GM12874 (cell line): ENCODE results near the gene FBN3.

Experiments used
- TF ChIP-seq, protein P1 (sequence below): IDR thresholded peaks from 2 replicates; pipeline ENCODE4 v1.5.1; 2011; ENCODE audit warnings: low read depth, mild to moderate bottlenecking, control low read depth, low read length, moderate library complexity; ENCODE audit not compliant: insufficient read depth

The FBN3 gene

DNA sequence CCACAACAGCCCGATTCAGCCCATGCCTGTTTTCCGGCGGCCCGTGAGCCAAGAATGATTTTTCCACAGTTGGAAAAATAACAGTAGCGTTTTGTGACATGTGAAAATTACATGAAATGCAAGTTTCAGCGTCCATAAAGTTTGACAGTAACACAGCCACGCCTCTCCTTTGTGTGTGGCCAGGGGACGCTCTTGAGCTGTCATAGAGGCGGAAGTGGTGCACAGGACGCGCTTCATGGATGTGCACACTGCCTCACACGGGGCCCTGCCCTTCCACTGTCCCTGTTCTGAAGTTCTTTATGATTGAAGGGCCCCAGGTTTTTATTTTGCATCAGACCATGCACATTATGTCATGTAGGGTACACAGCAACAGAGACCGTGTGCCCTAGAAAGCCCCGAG lies 131.6 kb downstream of the FBN3 start:
- TF ChIP-seq, protein P1, sequence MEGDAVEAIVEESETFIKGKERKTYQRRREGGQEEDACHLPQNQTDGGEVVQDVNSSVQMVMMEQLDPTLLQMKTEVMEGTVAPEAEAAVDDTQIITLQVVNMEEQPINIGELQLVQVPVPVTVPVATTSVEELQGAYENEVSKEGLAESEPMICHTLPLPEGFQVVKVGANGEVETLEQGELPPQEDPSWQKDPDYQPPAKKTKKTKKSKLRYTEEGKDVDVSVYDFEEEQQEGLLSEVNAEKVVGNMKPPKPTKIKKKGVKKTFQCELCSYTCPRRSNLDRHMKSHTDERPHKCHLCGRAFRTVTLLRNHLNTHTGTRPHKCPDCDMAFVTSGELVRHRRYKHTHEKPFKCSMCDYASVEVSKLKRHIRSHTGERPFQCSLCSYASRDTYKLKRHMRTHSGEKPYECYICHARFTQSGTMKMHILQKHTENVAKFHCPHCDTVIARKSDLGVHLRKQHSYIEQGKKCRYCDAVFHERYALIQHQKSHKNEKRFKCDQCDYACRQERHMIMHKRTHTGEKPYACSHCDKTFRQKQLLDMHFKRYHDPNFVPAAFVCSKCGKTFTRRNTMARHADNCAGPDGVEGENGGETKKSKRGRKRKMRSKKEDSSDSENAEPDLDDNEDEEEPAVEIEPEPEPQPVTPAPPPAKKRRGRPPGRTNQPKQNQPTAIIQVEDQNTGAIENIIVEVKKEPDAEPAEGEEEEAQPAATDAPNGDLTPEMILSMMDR = peak; percentile 76
